ENCODE data around the gene ATL2. TPM values are rescaled to one million over a fixed set of nuclear protein-coding genes. Genes with fewer than 3 reads are reported as not detected.

The ATL2 gene
- total and polyA plus RNA-seq, 2 of the 8 experiments (the other 6 are each of a cell fraction or from before 2014, with no cell fraction given): 38.8 to 84.6 TPM

- FAIRE-seq: no peak
- CTCF ChIA-PET (ENCODE audit: partially characterized antibody): interaction anchor here (1.3 kb wide), 1 partner anchor 82 kb away, joined by 3 read pairs; no protein-coding TSS in a partner anchor
- H3K36me3 ChIP-seq (ENCODE audit: control insufficient read depth in 2 of 4, insufficient read depth in 4 of 4, low read length in 3 of 4): no peaks in the 10 kb centered on the region
- no peak for TF ChIP-seq SIRT6 (IDR thresholded peaks at IDR 0.05; ENCODE audit: low read length)
- TF ChIP-seq CREB1 (IDR thresholded peaks at IDR 0.05): no peak
Observed at GRCh38 chr2:38398739-38399138, 21.7 kb upstream of the ATL2 start.

More at GRCh38 chr2:38398739-38399138, 21.7 kb upstream of the ATL2 start:
- no peak overlapping the region for H3K9ac ChIP-seq (replicated peaks in 1 of 4; ENCODE audit: extremely low read depth in 1 of 4, low read depth in 3 of 4, low read length in 3 of 4)
- no peak overlapping the region for H4K5ac ChIP-seq (ENCODE audit: insufficient read length, low read depth, low read length)
- no peak overlapping the region for H3K4ac ChIP-seq (replicated peaks; ENCODE audit: insufficient read length, low read depth, low read length)
- H4K20me1 ChIP-seq (replicated peaks in 1 of 2; ENCODE audit: control insufficient read depth in 1 of 2, insufficient read depth in 2 of 2, low read length in 2 of 2): no peaks in the 10 kb centered on the region
- H2BK20ac ChIP-seq (ENCODE audit: low read length): no peak overlapping the region
- H3K4me3 ChIP-seq (ENCODE audit: extremely low read depth in 1 of 4, insufficient read depth in 2 of 4, low read depth in 3 of 4, low read length in 4 of 4): no peak overlapping the region
- H3K4me1 ChIP-seq (replicated peaks in 1 of 4; ENCODE audit: control insufficient read depth in 3 of 4, insufficient read depth in 4 of 4, low read length in 3 of 4): no peaks in the 10 kb centered on the region
- H3K18ac ChIP-seq (ENCODE audit: extremely low read depth, low read length): no peak overlapping the region
- H3K56ac ChIP-seq (replicated peaks; ENCODE audit: insufficient read length, low read depth, low read length): no peak overlapping the region
- H2AK5ac ChIP-seq (ENCODE audit: low read depth, low read length): no peak overlapping the region
- H3K9me3 ChIP-seq (ENCODE audit: insufficient read depth in 2 of 2, low read depth in 1 of 2, low read length in 1 of 2): peaks cover 3 to 4% of the 10 kb centered on the region in 2 experiments; a peak in 1 of 4 replicates
- no peak overlapping the region for H2AFZ ChIP-seq (ENCODE audit: low read length)
- H3K79me1 ChIP-seq (ENCODE audit: low read depth, low read length): no peaks in the 10 kb centered on the region
- no peak overlapping the region for H4K91ac ChIP-seq (replicated peaks; ENCODE audit: insufficient read length, low read length)
- no peak overlapping the region for H2BK5ac ChIP-seq (ENCODE audit: low read depth, low read length)
- no peak overlapping the region for H3K14ac ChIP-seq (ENCODE audit: insufficient read length)
- H4K8ac ChIP-seq (ENCODE audit: extremely low read depth, insufficient read depth, low read length): no peak overlapping the region; the same call in 1 of the 2 replicates
- H3K23me2 ChIP-seq (ENCODE audit: low read depth, low read length): no peaks in the 10 kb centered on the region
- no peak overlapping the region for H3K23ac ChIP-seq (ENCODE audit: insufficient read length)
- no peak overlapping the region for H2BK12ac ChIP-seq (ENCODE audit: low read depth, low read length)
- WGBS, 2 experiments (ENCODE audit: extremely low coverage in 1 of 2, insufficient coverage in 1 of 2, insufficient read length in 1 of 2, insufficient replicate concordance in 2 of 2, low coverage in 1 of 2, low lambda C conversion rate in 2 of 2, missing lambda C conversion rate in 1 of 2): 91% methylated on average over 4 of the region's 4 CpGs; no CpG with 5 or more reads in 1 of the 2 experiments
- no peak overlapping the region for H2BK15ac ChIP-seq (ENCODE audit: low read length)
- POLR2A ChIA-PET (ENCODE audit: partially characterized antibody): no interaction called here
- no peak for DNase-seq (ENCODE audit: low read depth in 1 of 2, low spot score in 2 of 2)
- no peaks in the 10 kb centered on the region for H3K79me2 ChIP-seq (ENCODE audit: control insufficient read depth in 1 of 2, insufficient read depth in 2 of 2, low read length in 2 of 2)
- H3K27ac ChIP-seq (ENCODE audit: low read depth, low read length): no peak overlapping the region
- no peak overlapping the region for H2BK120ac ChIP-seq (replicated peaks; ENCODE audit: low read depth, low read length)
- no peak overlapping the region for H3K4me2 ChIP-seq (ENCODE audit: insufficient read depth in 1 of 2, low read depth in 2 of 2, low read length in 2 of 2)
- H3K27me3 ChIP-seq (replicated peaks in 1 of 4; ENCODE audit: control insufficient read depth in 3 of 4, extremely low read depth in 1 of 4, insufficient read depth in 3 of 4, low read length in 3 of 4): no peaks in the 10 kb centered on the region

Measured in H1 (cell line).